Spleen (tissue), 11 donors: Measurements from ENCODE around the gene ZNF662. TPM values are rescaled to one million over a fixed set of nuclear protein-coding genes. Genes with fewer than 3 reads are reported as not detected.

Experiments
- DNase-seq: peaks from one replicate; pipeline ENCODE4 v3.0.0-alpha.2; 2020
- H3K27ac ChIP-seq, 8 donors: fragments of 200-600 bp; sonication (generic) in 7 of 8; 1 replicate in 4 of 8; 2 replicates in 4 of 8; pipeline versions ENCODE4 v1.5.0 to v1.8.0; 2016 to 2021; ENCODE audit warnings: inconsistent platforms in 4 of 8, mild to moderate bottlenecking in 4 of 8, moderate library complexity in 1 of 8
- H3K27me3 ChIP-seq, 7 donors: fragments of 200-600 bp; sonication (generic) in 6 of 7; replicated peaks in 1 of 7; 1 replicate in 4 of 7; 2 replicates in 3 of 7; pipeline versions ENCODE4 v1.5.0 to v1.8.0; 2016 to 2021; ENCODE audit warnings: inconsistent platforms in 3 of 7, mild to moderate bottlenecking in 1 of 7
- H3K36me3 ChIP-seq, 6 donors: fragments of 200-600 bp; sonication (generic) in 5 of 6; 1 replicate in 4 of 6; 2 replicates in 2 of 6; pipeline versions ENCODE4 v1.5.0 to v1.8.0; 2016 to 2021; ENCODE audit warnings: inconsistent platforms in 2 of 6
- H3K4me1 ChIP-seq, 6 donors: fragments of 200-600 bp; sonication (generic) in 5 of 6; 1 replicate in 3 of 6; 2 replicates in 3 of 6; pipeline versions ENCODE4 v1.5.0 to v1.8.0; 2016 to 2021; ENCODE audit warnings: inconsistent platforms in 3 of 6
- H3K4me3 ChIP-seq, 8 donors: fragments of 200-600 bp; sonication (generic) in 7 of 8; 1 replicate in 4 of 8; 2 replicates in 4 of 8; pipeline versions ENCODE4 v1.5.0 to v1.8.0; 2016 to 2021; ENCODE audit warnings: inconsistent platforms in 4 of 8, mild to moderate bottlenecking in 4 of 8, moderate library complexity in 2 of 8
- H3K9me3 ChIP-seq, 8 donors: fragments of 200-600 bp; sonication (generic) in 7 of 8; 1 replicate in 4 of 8; 2 replicates in 4 of 8; pipeline versions ENCODE4 v1.5.0 to v1.8.0; 2016 to 2021; ENCODE audit warnings: inconsistent platforms in 4 of 8
- POLR2A ChIP-seq, 3 donors: fragments of 450-650 bp; IDR thresholded peaks; one replicate each; pipeline ENCODE4 v1.5.1; 2017; ENCODE audit warnings: antibody characterized with exemption in 3 of 3, mild to moderate bottlenecking in 1 of 3
- POLR2AphosphoS5 ChIP-seq, 3 donors: sonication (generic); formaldehyde crosslinking; IDR thresholded peaks; one replicate each; pipeline ENCODE4 v1.5.1; 2017; ENCODE audit warnings: antibody characterized with exemption in 3 of 3
- WGBS, 5 donors: extraction: QIAGEN DNeasy Blood & Tissue Kit in 3 of 5; methylation state at CpG; one replicate each; pipeline versions ENCODE4 v1.1.5 to v1.1.7; 2013 to 2018; 5-methylcytosine and 5-hydroxymethylcytosine counted together
- intact Hi-C: fragments of 100-400 bp; cut with DNase I; formaldehyde crosslinking; loops from one replicate; pipeline ENCODE4 v1.15.0; 2023; ENCODE audit warnings: low total_unique reads
- polyA plus RNA-seq, 3 donors: library from polyadenylated mRNA; stranded (reverse); fragments of 200-250 nt; gene quantifications; one replicate each; pipeline ENCODE4 v1.2.1, GENCODE V29; 2013
- total RNA-seq, 7 donors: library from RNA; depleted of rRNA in 3 of 7; stranded (reverse); fragments of >200 nt in 3 of 7; fragmentation: NEBNext Ultra II Directional in 4 of 7; extraction: Animal tissue kit (Norgen Biotek cat#: 25700) in 4 of 7; gene quantifications; one replicate each; pipeline versions ENCODE4 v1.1.0 to v1.2.1, GENCODE V29; 2016 to 2021
- TF ChIP-seq, protein P1 (sequence below), 11 experiments: fragments of 200-600 bp in 7 of 11; fragments of 450-650 bp in 4 of 11; sonication (generic) in 4 of 11; IDR thresholded peaks in 8 of 11; conservative IDR thresholded peaks in 3 of 11; 1 replicate in 7 of 11; 2 replicates in 4 of 11; pipeline versions ENCODE4 v1.4.0 to v1.8.0; 2016 to 2021; ENCODE audit warnings: antibody characterized with exemption in 11 of 11, inconsistent platforms in 4 of 11, mild to moderate bottlenecking in 1 of 11
- donor health status: healthy with polysubstance abuse.
- donor health status: DM: no; HTN: no; CAD: no; lungs with moderate emphysema.
- donor health status: DM: no; HTN: no; CAD: no.
- donor health status: Bipolar disorder and iron deficiency.
- donor health status: healthy.
- donor health status: DM: no; HTN: no; CAD: no.
- donor health status: DM: yes; HTN: yes; CAD: no.

ZNF662 gene
- total and polyA plus RNA-seq, 10 donors: 1.0 to 10.4 (median 4.7) TPM

DNA sequence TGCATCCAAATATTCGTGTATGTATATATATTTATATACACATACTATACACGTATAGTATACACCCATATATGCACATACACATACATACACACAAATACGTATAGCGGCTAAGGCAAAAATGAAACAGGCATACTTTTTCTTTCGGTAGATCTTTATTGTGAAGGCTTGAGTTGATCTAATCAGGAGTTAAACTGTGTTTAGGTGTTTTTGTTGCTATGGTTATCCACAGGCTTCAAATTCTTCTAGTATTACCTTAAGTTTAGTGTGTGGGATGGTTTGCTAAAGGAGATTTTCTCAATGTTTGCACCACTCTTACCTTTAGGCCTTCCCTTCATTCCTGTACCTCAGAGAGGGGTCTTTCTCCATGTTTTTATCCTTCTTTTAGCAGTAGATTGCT lies 28.2 kb downstream of the ZNF662 start:
- H3K27me3 ChIP-seq: peaks cover 0 to 6% (median 0%) of the 10 kb centered on the region in 7 donors
- no peak overlapping the region for H3K27ac ChIP-seq
- no peak for TF ChIP-seq POLR2A (IDR thresholded peaks at IDR 0.05)
- no peak for TF ChIP-seq POLR2AphosphoS5 (IDR thresholded peaks at IDR 0.05)
- TF ChIP-seq, protein P1, sequence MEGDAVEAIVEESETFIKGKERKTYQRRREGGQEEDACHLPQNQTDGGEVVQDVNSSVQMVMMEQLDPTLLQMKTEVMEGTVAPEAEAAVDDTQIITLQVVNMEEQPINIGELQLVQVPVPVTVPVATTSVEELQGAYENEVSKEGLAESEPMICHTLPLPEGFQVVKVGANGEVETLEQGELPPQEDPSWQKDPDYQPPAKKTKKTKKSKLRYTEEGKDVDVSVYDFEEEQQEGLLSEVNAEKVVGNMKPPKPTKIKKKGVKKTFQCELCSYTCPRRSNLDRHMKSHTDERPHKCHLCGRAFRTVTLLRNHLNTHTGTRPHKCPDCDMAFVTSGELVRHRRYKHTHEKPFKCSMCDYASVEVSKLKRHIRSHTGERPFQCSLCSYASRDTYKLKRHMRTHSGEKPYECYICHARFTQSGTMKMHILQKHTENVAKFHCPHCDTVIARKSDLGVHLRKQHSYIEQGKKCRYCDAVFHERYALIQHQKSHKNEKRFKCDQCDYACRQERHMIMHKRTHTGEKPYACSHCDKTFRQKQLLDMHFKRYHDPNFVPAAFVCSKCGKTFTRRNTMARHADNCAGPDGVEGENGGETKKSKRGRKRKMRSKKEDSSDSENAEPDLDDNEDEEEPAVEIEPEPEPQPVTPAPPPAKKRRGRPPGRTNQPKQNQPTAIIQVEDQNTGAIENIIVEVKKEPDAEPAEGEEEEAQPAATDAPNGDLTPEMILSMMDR (IDR thresholded peaks at IDR 0.05 in 8 of 11, conservative IDR thresholded peaks at IDR 0.05 in 3 of 11): no peak
- WGBS, 5 donors: 85 to 92% (median 89%) methylated on average over 5 of the region's 5 CpGs
- H3K4me3 ChIP-seq: no peak overlapping the region
- H3K36me3 ChIP-seq: no peaks in the 10 kb centered on the region
- H3K4me1 ChIP-seq: no peaks in the 10 kb centered on the region
- intact Hi-C loops: no loop called here
- H3K9me3 ChIP-seq: no peaks in the 10 kb centered on the region
- DNase-seq: no peak

DNA sequence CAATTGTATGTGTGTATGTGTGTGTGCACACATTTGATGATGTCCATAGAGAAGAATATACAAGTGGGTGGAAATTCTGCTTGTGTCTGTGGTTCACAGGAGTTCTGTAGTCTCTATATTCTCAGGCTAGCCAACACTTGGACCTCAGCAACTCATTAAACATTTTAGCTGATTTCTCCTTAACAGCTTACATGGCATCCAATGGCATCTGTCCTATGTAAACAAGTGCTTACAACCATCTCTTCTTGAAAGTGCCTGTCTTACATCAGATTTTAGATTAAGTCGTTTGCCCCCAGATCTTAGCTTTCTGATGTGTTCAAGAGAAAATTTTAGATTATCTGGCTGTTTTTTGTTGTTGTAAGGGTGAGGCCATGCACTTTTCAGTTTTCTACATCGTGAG lies 29.0 kb downstream of the ZNF662 start:
- Histone ChIP-seq H3K9me3 (no peaks in the 10 kb centered on the region), H3K4me1 (no peaks in the 10 kb centered on the region), H3K27me3 (peaks cover 0 to 6% (median 0%) of the 10 kb centered on the region in 7 donors), H3K36me3 (no peaks in the 10 kb centered on the region), H3K4me3 (no peak overlapping the region), H3K27ac (no peak overlapping the region)
- no peak for DNase-seq
- TF ChIP-seq POLR2A (IDR thresholded peaks at IDR 0.05): no peak
- TF ChIP-seq, protein P1 (IDR thresholded peaks at IDR 0.05 in 8 of 11, conservative IDR thresholded peaks at IDR 0.05 in 3 of 11): no peak
- no peak for TF ChIP-seq POLR2AphosphoS5 (IDR thresholded peaks at IDR 0.05)
- 54 to 76% (median 66%) methylated on average over 2 of the region's 2 CpGs for WGBS, 5 donors
- intact Hi-C loops: no loop called here

DNA sequence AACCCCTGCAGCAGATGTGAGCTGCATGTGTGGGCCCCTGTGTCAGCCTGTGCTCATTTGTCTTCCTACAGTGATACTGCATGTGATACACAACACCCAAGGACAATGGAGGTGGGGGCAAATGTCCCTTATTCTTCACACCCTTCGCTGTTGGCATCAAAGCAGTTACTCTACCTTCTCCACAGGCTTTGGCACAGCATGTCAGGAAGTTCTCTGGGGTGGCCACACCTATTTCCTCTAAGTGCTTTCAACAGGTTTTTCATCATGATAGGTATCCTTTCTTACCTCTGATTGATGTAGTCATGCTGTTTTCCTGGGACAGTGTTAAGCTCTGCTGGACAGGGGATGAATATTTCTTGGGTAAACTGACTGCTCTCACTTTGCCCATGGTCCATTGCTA lies 29.5 kb downstream of the ZNF662 start:
- no peak overlapping the region for H3K4me3 ChIP-seq
- TF ChIP-seq POLR2A (IDR thresholded peaks at IDR 0.05) (no peak), POLR2AphosphoS5 (IDR thresholded peaks at IDR 0.05) (no peak)
- TF ChIP-seq, protein P1 (IDR thresholded peaks at IDR 0.05 in 8 of 11, conservative IDR thresholded peaks at IDR 0.05 in 3 of 11): no peak
- H3K27ac ChIP-seq: no peak overlapping the region
- DNase-seq: no peak
- intact Hi-C loops: no loop called here
- no peaks in the 10 kb centered on the region for H3K9me3 ChIP-seq
- H3K27me3 ChIP-seq: peaks cover 0 to 6% (median 0%) of the 10 kb centered on the region in 7 donors
- no peaks in the 10 kb centered on the region for H3K4me1 ChIP-seq
- H3K36me3 ChIP-seq: no peaks in the 10 kb centered on the region
- WGBS, 5 donors: 53 to 84% (median 77%) methylated on average over 1 of the region's 1 CpG

DNA sequence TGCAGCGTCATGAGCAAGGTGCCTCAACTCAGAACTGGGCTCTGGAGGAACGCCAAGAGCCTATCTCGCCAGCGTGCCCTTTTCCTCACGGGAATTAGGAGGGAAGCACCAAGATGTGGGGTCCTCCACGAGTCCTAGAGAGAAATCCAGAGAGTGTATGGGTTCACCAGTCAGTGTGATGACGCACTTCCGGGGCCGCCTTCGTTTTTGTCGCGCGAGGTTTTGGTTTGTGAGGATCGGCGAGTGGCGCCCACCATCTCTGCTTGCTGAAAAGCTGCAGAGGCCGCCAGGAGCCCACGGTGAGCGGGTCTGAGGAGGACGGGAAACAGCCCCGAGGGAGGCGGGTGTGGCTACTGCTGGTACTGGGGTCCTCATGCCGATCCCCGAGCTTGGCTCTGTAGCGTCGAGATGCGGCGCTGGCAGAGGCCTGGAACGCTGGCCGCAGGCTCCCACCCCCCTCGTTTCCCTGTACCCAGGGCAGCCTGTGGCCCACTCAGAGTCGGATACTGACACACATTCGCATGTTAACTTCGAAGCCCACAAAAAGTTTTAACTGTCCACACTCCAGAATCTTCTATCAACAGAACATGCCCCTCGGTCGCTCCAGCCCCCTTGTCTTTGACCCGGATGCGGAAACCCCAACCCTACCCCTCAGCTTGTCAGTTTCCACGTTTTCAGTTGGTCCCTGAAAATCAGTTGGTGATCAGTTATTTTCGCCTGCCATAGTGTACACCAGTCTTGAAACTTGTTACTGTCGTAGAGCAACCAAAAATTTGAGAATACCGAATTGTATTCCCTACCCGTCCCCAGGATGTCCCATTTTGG lies 30.4 kb downstream of the ZNF662 start:
- Histone ChIP-seq H3K9me3 (no peaks in the 10 kb centered on the region), H3K4me3 (peak overlapping the region in 3 of 8 donors; percentile 4 to 55 (median 24)), H3K27ac (no peak overlapping the region), H3K27me3 (peaks cover 0 to 6% (median 0%) of the 10 kb centered on the region in 7 donors), H3K4me1 (no peaks in the 10 kb centered on the region), H3K36me3 (no peaks in the 10 kb centered on the region)
- 69 to 85% (median 74%) methylated on average over 37 to 43 of the region's 43 CpGs for WGBS, 5 donors
- TF ChIP-seq, protein P1 (IDR thresholded peaks at IDR 0.05 in 8 of 11, conservative IDR thresholded peaks at IDR 0.05 in 3 of 11): no peak
- TF ChIP-seq POLR2AphosphoS5 (IDR thresholded peaks at IDR 0.05) (no peak), POLR2A (IDR thresholded peaks at IDR 0.05) (no peak)
- peak; percentile 65 for DNase-seq
- intact Hi-C loops: no loop called here
